Stimulated activated CD8-positive, alpha-beta memory T cell treated with anti-CD3 and anti-CD28 coated beads, Interleukin-2, amount 100 ng/mL, for 1 hour (primary cell): ENCODE results near the gene KPNA6.
"Not testable (repeated sequence)": the region's sequence is repeated elsewhere in the genome, so short reads cannot be mapped to it uniquely, and the experiment has no call there.

Source experiments
- DNase-seq, 2 donors: peaks; one replicate each; pipeline ENCODE4 v3.0.0-alpha.2; 2020; ENCODE audit warnings: low read depth in 2 of 2

The KPNA6 gene

DNA sequence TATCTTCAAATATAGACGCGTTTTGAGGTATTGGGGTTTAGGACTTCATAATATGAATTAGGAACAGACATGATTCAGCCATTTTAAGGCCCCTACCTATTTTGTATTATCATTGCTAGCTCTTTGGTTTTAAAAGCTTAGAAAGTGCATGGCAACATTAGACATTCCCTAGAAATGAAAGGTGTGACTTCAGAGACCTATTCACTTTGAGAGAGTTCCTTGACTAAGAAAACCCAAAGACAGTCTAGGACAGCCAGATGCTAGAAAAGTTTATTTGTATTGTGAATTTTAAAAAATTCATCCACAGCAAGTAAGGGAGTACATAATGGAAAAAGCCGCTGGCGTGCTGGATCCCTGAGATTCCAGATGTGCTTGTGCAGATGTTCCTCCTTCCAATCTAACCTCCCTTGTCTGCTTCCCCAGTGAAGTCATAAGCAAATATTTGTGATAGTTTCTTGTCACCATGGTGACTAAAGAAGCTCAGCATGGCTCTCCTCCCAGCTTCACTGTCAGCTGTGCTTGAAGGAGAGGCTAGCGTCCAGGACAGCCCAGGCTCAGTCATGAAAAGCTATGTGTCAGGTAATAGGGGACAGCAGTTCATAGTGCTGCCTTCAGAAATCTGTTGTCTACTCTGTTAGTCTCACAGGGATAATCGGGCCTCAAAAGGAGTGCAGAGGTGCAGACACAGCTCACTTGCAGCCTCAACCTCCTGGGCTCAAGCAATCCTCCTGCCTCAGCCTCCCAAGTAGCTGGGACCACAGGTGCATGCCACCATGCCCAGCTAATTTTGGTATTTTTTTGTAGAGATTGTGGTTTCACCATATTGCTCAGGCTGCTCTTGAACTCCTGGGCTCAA, 34.8 kb downstream of the KPNA6 start:
- DNase-seq, result no peak

DNA sequence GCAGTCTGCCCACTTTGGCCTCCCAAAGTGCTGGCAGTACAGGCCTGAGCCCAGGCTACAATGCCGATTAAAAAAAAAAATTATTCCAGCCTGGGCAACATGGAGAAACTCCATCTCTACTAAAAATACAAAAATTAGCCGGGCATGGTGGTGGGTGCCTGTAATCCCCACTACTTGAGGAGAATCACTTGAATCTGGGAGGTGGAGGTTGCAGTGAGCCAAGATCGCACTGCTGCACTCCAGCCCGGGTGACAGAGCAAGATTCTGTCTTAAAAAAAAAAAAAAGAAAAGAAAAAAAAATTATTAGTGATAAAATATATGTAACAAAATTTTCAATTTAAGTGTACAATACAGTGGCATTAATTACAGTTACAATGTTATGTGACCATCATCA, 35.4 kb downstream of the KPNA6 start:
- not testable (repeated sequence) for DNase-seq

DNA sequence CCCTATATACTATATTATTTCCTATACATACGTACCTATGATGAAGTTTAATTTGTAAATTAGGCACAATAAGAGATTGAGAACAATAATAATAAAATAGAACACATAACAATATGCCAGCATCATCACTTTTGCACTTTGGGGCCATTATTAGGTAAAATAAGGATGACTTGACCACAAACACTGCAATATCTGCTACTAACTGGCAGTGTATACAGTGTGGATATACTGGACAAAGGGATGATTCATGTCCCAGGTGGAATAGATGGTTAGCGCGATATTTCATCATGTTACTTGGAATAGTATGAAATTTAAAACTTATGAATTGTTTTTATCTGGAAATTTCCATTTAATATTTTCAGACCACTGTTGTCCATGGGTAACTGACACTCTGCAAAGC, 36.2 kb downstream of the KPNA6 start:
- no peak for DNase-seq

DNA sequence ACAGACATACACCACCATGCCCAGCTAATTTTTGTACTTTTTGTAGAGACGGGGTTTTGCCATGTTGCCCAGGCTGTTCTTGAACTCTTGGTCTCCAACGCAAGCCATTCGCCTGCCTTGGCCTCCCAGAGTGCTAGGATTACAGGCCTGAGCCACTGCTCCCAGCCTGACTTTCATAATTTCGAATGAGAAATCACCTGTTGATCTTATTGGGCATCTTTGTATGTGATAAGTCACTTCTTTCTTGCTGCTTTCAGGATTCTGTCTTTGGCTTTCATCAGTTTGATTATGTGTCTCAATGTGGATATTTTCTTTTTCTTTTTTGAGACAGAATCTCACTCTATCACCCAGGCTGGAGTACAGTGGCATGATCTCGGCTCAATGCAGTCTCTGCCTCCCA, 39.9 kb downstream of the KPNA6 start:
- DNase-seq, result not testable (repeated sequence)

DNA sequence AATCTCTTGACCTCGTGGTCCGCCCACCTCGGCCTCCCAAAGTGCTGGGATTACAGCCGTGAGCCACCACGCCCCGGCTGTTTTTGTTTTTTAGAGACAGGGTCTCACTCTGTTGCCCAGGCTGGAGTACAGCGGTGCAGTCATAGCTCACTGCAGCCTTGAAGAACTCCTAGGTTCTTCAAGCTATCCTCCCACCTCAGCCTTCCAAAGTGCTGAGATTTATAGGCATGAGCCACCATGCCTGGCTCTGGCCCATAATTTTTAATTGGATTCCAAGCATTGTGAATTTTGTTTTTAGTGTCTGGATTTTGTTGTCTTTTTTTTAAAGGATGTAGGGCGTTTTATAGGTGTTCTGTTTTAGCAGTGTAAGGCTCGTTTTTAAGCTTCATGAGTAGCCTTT, 43.0 kb downstream of the KPNA6 start:
- DNase-seq, result no peak

DNA sequence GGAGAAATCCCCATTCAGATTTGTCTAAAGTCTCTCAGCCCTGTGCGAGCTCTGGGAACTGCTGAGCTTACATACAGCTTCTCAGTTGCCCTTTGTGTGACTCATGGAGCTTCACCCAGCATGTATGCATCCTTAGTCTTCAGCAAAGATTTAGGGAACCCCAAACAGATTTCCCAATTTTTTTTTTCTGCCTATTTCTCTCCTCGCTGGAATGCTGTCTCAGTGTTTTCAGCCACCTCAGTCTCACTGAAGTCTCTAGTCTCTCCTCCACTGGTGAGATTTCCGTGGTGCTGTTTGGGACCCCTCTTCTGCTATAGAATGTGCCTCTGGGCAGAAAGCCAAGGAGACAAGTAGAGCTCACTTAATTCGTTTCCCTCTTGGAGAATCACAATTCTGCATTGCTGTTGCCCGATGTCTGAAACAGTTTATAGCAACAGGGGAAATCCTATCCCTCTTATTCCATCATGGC, 43.5 kb downstream of the KPNA6 start:
- DNase-seq, result no peak

DNA sequence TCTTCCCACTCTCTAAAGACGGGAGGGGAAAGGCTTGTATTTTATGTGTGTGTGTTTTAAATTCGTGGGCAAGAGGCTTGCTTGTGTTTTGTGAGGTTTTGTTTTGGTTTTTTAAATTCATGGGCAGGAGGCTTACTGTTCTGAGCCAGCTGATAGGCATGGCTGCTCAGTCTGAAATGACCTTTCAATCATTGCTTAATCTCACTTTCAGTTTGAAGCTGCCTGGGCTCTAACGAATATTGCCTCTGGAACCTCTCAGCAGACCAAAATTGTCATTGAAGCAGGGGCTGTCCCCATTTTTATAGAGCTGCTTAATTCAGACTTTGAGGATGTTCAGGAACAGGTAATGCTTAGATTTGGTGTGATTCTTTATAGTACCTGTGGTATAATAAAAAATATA, 51.3 kb downstream of the KPNA6 start:
- DNase-seq, result no peak

DNA sequence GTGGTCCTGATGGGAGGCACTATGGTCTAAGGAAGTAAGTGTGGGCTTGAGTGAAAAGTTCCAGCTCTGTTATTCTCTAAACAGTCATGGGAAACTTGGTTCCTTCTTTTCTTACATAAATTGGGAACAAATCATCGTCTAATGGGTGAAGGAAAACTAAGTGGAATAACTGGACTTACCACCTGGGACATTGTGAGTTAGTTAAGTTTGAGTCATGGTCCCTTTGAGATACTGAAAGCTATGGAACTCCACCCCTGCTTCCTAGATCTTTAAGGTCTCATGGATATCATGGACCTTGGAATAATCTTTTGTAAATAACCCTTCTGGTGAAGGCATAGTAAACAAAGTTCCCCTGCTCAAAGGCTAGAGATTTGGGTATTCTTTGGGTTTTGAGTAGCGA, 55.5 kb downstream of the KPNA6 start:
- no peak for DNase-seq

DNA sequence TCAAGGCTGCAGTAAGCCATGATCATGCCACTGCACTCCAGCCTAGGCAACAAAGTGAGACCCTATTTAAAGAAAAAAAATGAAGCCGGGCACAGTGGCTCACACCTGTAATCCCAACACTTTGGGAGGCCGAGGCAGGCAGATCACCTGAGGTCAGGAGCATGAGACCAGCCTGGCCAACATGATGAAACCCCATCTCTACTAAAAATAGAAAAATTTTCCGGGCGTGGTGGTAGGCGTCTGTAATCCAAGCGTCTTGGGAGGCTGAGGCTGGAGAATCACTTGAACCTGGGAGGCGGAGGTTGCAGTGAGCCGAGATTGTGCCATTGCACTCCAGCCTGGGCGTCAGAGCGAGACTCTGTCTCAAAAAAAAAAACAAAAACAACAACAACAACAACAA, 57.8 kb downstream of the KPNA6 start:
- DNase-seq, result not testable (repeated sequence)

DNA sequence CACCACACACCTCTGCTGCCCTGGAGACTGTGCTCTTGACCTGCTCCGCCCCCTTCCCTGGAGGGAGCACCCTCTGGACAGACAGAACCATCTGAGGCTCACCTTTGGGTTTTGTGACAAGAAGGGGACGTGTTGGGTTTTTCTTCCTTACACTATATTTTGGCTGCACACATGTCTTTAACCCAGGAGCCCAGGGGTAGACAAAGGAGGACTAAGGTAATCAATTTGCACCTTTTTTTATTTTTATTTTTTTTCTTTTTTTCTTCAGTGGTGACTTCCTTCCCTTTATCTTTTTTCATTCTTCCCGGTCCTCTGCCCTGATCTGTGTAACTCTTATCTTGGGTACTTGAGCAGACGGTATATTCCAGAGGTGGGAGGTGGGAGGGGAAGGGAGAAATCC, 63.1 kb downstream of the KPNA6 start:
- no peak for DNase-seq

DNA sequence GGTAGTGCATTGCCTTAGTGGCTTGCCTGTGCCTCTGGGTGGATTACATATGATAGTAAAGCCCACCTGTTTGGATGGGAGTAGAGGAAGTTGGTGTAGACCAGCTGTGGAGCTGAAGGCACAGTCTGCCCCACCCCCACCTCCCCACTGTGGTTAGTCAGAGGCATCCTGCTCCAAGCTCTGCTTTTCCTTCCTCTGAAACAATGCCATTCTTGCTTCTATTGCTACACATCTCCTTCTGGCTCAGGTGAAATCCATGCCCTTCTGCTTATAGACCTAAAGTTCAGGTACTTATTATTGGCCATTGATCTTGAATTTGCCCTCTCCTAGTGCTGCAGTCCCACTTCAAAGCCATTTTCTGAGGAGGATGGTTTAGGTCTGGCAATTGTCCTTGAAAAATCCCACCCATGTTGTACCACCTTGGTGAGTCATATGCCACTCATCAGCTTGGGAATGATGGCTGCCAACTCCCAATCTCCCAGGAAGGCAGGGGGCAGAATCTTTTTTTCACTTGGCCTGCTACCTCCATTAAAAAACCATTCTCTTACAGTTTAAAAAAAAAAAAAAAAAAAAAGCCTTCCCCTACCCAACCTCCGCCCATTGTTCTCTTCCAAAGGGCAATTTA, 64.9 kb downstream of the KPNA6 start:
- DNase-seq, result no peak

DNA sequence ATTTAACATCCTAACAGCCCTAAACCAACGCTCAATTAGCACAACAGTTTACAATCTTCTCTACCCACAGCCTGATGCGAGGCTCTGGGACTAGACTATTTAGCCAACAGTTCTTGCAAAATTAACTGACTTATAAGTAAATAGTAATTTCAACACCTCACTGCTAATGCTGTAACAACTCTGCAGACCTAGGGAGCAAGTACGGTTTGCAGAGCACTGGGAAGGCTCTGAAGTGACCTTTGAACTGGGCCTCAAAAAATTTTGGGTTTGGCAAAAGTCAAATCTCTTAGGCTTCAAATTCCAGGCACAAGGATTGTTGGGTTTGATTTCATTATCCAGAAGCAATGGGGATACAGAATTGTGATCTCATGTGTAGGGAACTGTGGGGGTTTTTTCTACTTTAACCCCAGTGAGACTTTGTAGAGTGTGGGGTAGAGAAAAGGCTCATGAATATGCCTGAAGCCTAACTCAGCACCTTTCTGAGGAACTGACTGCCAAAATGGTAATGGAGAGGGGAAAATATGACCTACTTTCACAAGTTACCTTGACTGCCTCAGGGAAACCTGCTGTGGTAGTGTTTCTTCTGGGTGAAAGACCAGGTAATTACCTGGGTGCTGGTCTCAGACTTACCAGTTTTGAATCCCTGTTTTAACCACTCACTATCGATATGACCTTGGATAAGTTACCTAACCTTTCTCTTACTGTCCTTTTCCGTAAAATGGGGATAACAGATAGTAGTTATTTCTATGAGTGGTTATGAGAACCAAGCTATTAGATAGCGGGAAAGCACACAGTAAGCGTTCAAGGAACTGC, 70.7 kb downstream of the KPNA6 start:
- no peak for DNase-seq

DNA sequence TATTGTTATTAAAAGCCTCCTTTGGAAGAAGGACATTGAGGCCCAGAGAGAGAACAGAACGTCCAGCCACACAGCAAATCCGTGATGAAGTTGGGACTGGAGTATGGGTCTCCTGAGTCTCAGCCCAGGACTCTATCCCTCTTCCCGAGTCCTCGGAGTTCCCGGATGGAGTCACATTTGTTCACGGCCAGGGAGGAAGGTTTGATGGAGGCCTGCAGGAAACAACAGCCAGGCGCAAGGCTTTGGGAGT, 71.3 kb downstream of the KPNA6 start:
- DNase-seq, result no peak

DNA sequence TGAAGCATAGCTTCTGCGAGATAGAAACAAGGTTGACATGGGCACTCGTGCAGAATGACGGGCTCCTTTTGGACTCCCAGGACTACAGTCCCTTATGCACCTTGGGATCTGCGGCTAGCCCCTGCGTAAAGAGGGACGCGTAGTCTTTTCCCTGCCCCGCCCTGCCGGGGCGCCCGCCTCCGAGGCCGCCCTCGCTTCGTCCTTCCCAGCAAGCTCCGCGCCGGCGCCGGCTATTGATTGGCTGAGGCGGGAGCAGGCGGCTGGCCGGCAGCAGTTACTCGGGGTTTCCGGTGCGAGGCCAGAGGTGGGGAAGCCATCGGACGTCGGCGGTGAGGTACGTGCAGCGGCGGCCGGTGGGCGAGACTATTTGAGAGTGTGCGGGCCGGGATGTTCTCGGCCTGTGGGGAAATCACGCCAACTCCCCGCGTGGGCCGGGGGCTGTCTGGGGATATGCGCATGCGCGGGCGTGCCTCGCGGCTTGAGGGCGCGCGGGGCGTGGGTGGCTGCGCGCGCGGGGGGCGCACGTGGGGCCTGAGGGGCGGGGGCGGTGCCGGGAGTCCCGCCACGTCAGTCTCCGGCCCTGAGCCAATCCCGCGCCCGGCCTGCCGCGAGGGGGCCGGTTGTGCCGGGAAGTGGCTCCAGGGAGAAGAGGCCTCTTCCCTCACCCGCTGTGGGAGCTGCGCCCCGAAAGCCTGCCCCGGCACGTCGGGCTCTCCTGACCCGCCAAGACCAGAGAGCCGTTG, 71.8 kb downstream of the KPNA6 start, which contains the start of gene TXLNA:
TXLNA (plus strand) TSS at position 233 of the 743 bp plus-strand sequence. CDS start 671 bp downstream, outside the sequence.
- DNase-seq, result peak; percentile 75 to 80

DNA sequence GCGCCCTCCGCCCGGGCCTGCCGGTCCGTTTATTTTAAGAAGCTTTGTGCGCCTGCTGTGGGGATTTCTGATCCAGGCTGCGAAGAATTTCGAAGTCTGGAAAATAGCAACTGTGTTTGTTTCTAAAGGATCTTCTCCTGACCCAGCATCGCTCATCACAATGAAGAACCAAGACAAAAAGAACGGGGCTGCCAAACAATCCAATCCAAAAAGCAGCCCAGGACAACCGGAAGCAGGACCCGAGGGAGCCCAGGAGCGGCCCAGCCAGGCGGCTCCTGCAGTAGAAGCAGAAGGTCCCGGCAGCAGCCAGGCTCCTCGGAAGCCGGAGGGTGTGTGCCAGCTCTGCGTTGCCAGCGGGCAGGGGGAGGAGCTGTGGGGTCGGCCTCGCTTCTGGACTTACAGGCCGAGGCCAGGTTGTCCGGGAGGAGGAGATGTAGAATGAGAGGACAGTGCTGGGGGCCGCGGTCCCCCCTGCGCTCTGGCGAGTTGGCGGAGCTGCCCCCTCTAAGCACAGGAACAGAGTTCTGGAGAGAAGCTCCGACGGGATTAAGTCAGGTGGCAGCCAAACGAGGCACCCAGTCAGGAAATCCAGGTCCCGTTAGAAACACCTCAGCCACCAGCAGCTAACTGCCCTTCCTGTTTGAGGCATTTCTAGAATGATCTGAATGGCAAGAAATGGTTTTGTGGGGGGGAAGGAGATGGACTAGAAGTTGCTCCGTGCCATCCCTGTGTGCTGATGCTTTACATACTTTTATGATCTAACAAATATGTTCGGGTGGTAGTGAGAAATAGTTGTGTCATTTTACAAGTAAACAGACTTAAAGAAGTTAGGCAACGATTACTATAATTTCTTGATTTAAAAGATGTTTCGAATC, 72.6 kb downstream of the KPNA6 start:
- DNase-seq, result no peak

DNA sequence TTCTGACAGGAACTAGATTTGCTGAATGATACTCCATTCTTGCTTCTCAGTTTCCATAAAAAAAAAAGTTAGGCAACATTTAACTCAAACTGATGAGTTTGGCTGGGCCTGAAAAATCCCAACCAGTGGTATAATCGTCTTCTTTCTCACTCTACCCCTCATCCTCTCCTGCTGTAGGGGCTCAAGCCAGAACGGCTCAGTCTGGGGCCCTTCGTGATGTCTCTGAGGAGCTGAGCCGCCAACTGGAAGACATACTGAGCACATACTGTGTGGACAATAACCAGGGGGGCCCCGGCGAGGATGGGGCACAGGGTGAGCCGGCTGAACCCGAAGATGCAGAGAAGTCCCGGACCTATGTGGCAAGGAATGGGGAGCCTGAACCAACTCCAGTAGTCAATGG, 73.2 kb downstream of the KPNA6 start:
- DNase-seq, result no peak

DNA sequence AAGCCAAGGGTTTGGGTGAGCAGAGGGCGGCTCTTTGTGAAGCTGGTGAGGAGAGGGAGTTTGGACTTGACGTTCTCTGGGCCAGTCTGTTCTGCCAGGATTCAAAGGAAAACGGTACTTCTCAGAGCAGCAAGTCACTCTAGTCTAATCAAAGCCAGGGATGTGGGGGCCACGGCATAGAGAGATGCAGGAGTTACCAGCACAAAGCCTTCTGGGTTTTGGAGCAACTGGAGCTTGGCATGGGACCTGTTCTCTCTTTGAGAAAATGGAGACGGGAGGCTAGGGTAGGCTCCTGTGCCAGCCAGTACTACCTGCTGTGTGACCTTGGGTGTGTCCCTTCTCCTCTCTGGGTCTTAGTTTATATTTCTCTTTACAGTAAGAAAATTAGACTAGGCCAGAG, 73.7 kb downstream of the KPNA6 start:
- DNase-seq, result no peak

DNA sequence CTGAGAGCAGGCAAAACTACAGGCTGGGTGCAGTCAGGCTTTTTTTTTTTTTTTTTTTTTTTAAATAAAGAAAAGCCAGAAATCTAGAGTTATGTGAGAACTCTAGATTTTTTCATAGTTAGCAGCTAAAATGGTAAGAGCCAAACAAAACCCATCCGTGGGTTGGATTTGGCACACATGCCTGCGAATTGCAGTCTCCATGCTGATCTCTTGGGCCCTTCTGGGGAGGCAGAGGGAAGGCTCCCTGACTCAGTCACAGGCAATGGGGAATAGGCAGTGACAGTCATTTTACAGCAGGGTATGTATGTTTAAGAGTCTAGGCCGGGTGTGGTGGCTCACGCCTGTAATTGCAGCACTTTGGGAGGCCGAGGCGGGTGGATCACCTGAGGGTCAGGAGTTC, 74.2 kb downstream of the KPNA6 start:
- DNase-seq, result no peak

DNA sequence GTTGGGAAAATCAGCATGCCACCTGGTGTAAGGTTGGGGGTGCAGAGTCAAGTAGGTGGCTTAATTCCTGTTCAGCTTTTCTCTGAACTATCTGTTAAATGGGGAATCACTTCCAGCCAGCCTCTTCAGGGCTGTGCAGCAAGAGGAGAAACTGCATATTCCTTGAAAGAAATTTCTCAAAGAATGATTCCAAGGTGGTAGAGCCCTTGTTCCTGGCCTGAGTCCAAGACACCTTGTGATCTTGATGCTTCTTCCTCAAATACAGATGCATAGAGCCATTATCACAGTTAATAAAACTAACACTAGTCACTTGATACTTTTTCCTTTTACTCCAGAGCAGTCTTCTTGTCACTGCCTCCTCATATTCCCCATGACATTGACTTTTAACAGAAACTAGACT, 76.8 kb downstream of the KPNA6 start:
- no peak for DNase-seq

DNA sequence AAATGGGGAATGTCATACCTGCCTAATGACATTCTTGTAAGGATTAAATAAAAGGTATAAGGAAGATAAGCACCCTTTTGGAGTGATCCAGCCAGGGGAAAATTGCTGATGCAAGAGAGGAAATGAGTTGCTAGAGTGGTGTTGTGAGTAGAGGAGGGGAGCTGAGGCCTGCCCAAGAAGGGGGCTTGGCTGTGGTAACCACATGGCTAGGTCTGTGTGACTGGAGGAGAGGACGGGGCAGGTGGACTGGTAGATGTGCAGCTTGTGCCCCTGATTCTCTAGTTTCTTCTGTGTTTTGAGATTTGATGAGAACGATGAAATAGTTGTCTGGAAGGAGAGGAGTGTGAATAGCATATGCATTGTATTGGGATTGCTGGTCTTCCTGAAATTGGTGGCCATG, 78.2 kb downstream of the KPNA6 start:
- no peak for DNase-seq

DNA sequence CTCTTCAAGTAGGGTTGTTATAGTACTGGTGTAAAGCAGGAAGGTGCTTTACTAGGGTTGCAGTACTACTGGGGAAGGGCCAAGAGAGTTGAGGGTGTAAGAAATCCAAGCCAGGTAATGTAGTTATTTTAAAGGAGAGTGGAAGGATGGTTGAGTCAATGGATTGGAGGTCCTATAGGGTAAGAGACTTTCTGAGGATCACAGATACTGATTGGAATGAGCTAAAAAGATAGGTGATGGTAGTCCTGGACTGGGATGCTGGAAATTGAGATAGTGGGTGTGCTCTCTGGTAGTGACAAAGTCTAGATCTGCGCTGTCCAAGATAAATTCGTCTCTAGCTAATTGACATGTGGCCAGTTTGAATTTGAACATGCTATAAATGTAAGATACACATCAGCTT, 78.6 kb downstream of the KPNA6 start:
- no peak for DNase-seq
